ENCODE results near the gene FBLN7. TPM values are rescaled to one million over a fixed set of nuclear protein-coding genes. Genes with fewer than 3 reads are reported as not detected.
"Not testable (repeated sequence)": the region's sequence is repeated elsewhere in the genome, so short reads cannot be mapped to it uniquely, and the experiment has no call there.

Gene FBLN7
- total RNA-seq, 1 experiment from 2014 or later: 0.07 TPM

GRCh38 chr2:112199188-112199587 lies 61.0 kb downstream of the FBLN7 start:
- Histone ChIP-seq H3K9ac (ENCODE audit: low read length) (no peak overlapping the region), H3K9me3 (ENCODE audit: low read length) (peaks cover 3% of the 10 kb centered on the region), H3K27ac (ENCODE audit: low read length) (no peak overlapping the region), H4K20me1 (ENCODE audit: insufficient read depth, low read depth, low read length) (no peaks in the 10 kb centered on the region), H3K4me1 (ENCODE audit: low read length) (no peaks in the 10 kb centered on the region), H3K27me3 (ENCODE audit: low read length) (no peaks in the 10 kb centered on the region), H3K79me2 (ENCODE audit: low read length) (no peaks in the 10 kb centered on the region), H3K36me3 (ENCODE audit: insufficient read depth, low read length) (no peaks in the 10 kb centered on the region), H2AFZ (ENCODE audit: low read length) (no peak overlapping the region), H3K4me2 (ENCODE audit: low read depth, low read length, poor library complexity, severe bottlenecking) (no peak overlapping the region), H3K4me3 (ENCODE audit: low read length) (no peak overlapping the region), H3K9me2 (replicated peaks; ENCODE audit: insufficient read depth, low read length) (no peaks in the 10 kb centered on the region)
- DNase-seq: no peak

- no peak overlapping the region for H2AFZ ChIP-seq (ENCODE audit: low read length)
- no peaks in the 10 kb centered on the region for H3K4me1 ChIP-seq (ENCODE audit: low read length)
- no peaks in the 10 kb centered on the region for H3K79me2 ChIP-seq (ENCODE audit: low read length)
- no peak overlapping the region for H3K9ac ChIP-seq (ENCODE audit: low read length)
- no peaks in the 10 kb centered on the region for H3K9me2 ChIP-seq (replicated peaks; ENCODE audit: insufficient read depth, low read length)
- H3K4me2 ChIP-seq (ENCODE audit: low read depth, low read length, poor library complexity, severe bottlenecking): no peak overlapping the region
- no peaks in the 10 kb centered on the region for H4K20me1 ChIP-seq (ENCODE audit: insufficient read depth, low read depth, low read length)
- no peaks in the 10 kb centered on the region for H3K27me3 ChIP-seq (ENCODE audit: low read length)
- peaks cover 5% of the 10 kb centered on the region for H3K9me3 ChIP-seq (ENCODE audit: low read length)
- no peak overlapping the region for H3K4me3 ChIP-seq (ENCODE audit: low read length)
- no peak for DNase-seq
- no peak overlapping the region for H3K27ac ChIP-seq (ENCODE audit: low read length)
- H3K36me3 ChIP-seq (ENCODE audit: insufficient read depth, low read length): no peaks in the 10 kb centered on the region
These were observed 63.7 kb downstream of the FBLN7 start for GRCh38 chr2:112201696-112202430.

GRCh38 chr2:112204411-112204810 lies 66.2 kb downstream of the FBLN7 start:
- no peaks in the 10 kb centered on the region for H4K20me1 ChIP-seq (ENCODE audit: insufficient read depth, low read depth, low read length)
- H3K4me2 ChIP-seq (ENCODE audit: low read depth, low read length, poor library complexity, severe bottlenecking): no peak overlapping the region
- no peaks in the 10 kb centered on the region for H3K27me3 ChIP-seq (ENCODE audit: low read length)
- H2AFZ ChIP-seq (ENCODE audit: low read length): no peak overlapping the region
- no peaks in the 10 kb centered on the region for H3K79me2 ChIP-seq (ENCODE audit: low read length)
- H3K9me3 ChIP-seq (ENCODE audit: low read length): peaks cover 5% of the 10 kb centered on the region
- H3K27ac ChIP-seq (ENCODE audit: low read length): no peak overlapping the region
- H3K4me3 ChIP-seq (ENCODE audit: low read length): no peak overlapping the region
- H3K9ac ChIP-seq (ENCODE audit: low read length): no peak overlapping the region
- no peaks in the 10 kb centered on the region for H3K4me1 ChIP-seq (ENCODE audit: low read length)
- DNase-seq: no peak
- no peaks in the 10 kb centered on the region for H3K9me2 ChIP-seq (replicated peaks; ENCODE audit: insufficient read depth, low read length)
- no peaks in the 10 kb centered on the region for H3K36me3 ChIP-seq (ENCODE audit: insufficient read depth, low read length)

- not testable (repeated sequence) for DNase-seq; H3K4me2 ChIP-seq (ENCODE audit: low read depth, low read length, poor library complexity, severe bottlenecking); H3K9me3 ChIP-seq (ENCODE audit: low read length); H3K27ac ChIP-seq (ENCODE audit: low read length); H4K20me1 ChIP-seq (ENCODE audit: insufficient read depth, low read depth, low read length); H3K4me3 ChIP-seq (ENCODE audit: low read length); H3K27me3 ChIP-seq (ENCODE audit: low read length); H3K9ac ChIP-seq (ENCODE audit: low read length); H3K4me1 ChIP-seq (ENCODE audit: low read length); H3K9me2 ChIP-seq (replicated peaks; ENCODE audit: insufficient read depth, low read length); H3K79me2 ChIP-seq (ENCODE audit: low read length); H2AFZ ChIP-seq (ENCODE audit: low read length); H3K36me3 ChIP-seq (ENCODE audit: insufficient read depth, low read length)
These were observed 69.7 kb downstream of the FBLN7 start for GRCh38 chr2:112207905-112208304.

- H3K9me2 ChIP-seq (replicated peaks; ENCODE audit: insufficient read depth, low read length): no peaks in the 10 kb centered on the region
- DNase-seq: no peak
These were observed 78.0 kb downstream of the FBLN7 start for GRCh38 chr2:112216167-112216566.

GRCh38 chr2:112217854-112218253 lies 79.7 kb downstream of the FBLN7 start:
- H3K4me2 ChIP-seq (ENCODE audit: low read depth, low read length, poor library complexity, severe bottlenecking): no peak overlapping the region
- H3K79me2 ChIP-seq (ENCODE audit: low read length): no peaks in the 10 kb centered on the region
- H3K27me3 ChIP-seq (ENCODE audit: low read length): no peaks in the 10 kb centered on the region
- H3K9me2 ChIP-seq (replicated peaks; ENCODE audit: insufficient read depth, low read length): no peaks in the 10 kb centered on the region
- no peaks in the 10 kb centered on the region for H3K9me3 ChIP-seq (ENCODE audit: low read length)
- no peak for DNase-seq
- H3K9ac ChIP-seq (ENCODE audit: low read length): no peak overlapping the region
- no peaks in the 10 kb centered on the region for H3K4me1 ChIP-seq (ENCODE audit: low read length)
- peaks cover 39% of the 10 kb centered on the region for H3K36me3 ChIP-seq (ENCODE audit: insufficient read depth, low read length)
- no peak overlapping the region for H3K4me3 ChIP-seq (ENCODE audit: low read length)
- no peak overlapping the region for H3K27ac ChIP-seq (ENCODE audit: low read length)
- no peak overlapping the region for H2AFZ ChIP-seq (ENCODE audit: low read length)
- H4K20me1 ChIP-seq (ENCODE audit: insufficient read depth, low read depth, low read length): no peaks in the 10 kb centered on the region

More at GRCh38 chr2:112216167-112216566, 78.0 kb downstream of the FBLN7 start:
- Histone ChIP-seq H3K9ac (ENCODE audit: low read length) (no peak overlapping the region), H3K27ac (ENCODE audit: low read length) (no peak overlapping the region), H4K20me1 (ENCODE audit: insufficient read depth, low read depth, low read length) (no peaks in the 10 kb centered on the region), H3K4me3 (ENCODE audit: low read length) (no peak overlapping the region), H3K27me3 (ENCODE audit: low read length) (no peaks in the 10 kb centered on the region), H3K4me2 (ENCODE audit: low read depth, low read length, poor library complexity, severe bottlenecking) (no peak overlapping the region), H3K36me3 (ENCODE audit: insufficient read depth, low read length) (peaks cover 38% of the 10 kb centered on the region), H3K9me3 (ENCODE audit: low read length) (no peaks in the 10 kb centered on the region), H3K79me2 (ENCODE audit: low read length) (no peaks in the 10 kb centered on the region), H3K4me1 (ENCODE audit: low read length) (no peaks in the 10 kb centered on the region), H2AFZ (ENCODE audit: low read length) (no peak overlapping the region)

- H4K20me1 ChIP-seq (ENCODE audit: insufficient read depth, low read depth, low read length): no peaks in the 10 kb centered on the region
- no peaks in the 10 kb centered on the region for H3K4me1 ChIP-seq (ENCODE audit: low read length)
- no peaks in the 10 kb centered on the region for H3K9me3 ChIP-seq (ENCODE audit: low read length)
- peaks cover 45% of the 10 kb centered on the region for H3K36me3 ChIP-seq (ENCODE audit: insufficient read depth, low read length)
- H3K79me2 ChIP-seq (ENCODE audit: low read length): peaks cover 8% of the 10 kb centered on the region
- no peak overlapping the region for H3K9ac ChIP-seq (ENCODE audit: low read length)
- H3K9me2 ChIP-seq (replicated peaks; ENCODE audit: insufficient read depth, low read length): no peaks in the 10 kb centered on the region
- no peak overlapping the region for H3K27ac ChIP-seq (ENCODE audit: low read length)
- H2AFZ ChIP-seq (ENCODE audit: low read length): no peak overlapping the region
- H3K27me3 ChIP-seq (ENCODE audit: low read length): no peaks in the 10 kb centered on the region
- no peak for DNase-seq
- H3K4me3 ChIP-seq (ENCODE audit: low read length): no peak overlapping the region
- no peak overlapping the region for H3K4me2 ChIP-seq (ENCODE audit: low read depth, low read length, poor library complexity, severe bottlenecking)
These were observed 82.0 kb downstream of the FBLN7 start for GRCh38 chr2:112220186-112220585.

GRCh38 chr2:112220831-112221230 lies 82.6 kb downstream of the FBLN7 start:
- peaks cover 8% of the 10 kb centered on the region for H3K79me2 ChIP-seq (ENCODE audit: low read length)
- no peak overlapping the region for H2AFZ ChIP-seq (ENCODE audit: low read length)
- H3K4me1 ChIP-seq (ENCODE audit: low read length): no peaks in the 10 kb centered on the region
- no peaks in the 10 kb centered on the region for H3K9me2 ChIP-seq (replicated peaks; ENCODE audit: insufficient read depth, low read length)
- no peak overlapping the region for H3K9ac ChIP-seq (ENCODE audit: low read length)
- DNase-seq: no peak
- H3K4me3 ChIP-seq (ENCODE audit: low read length): no peak overlapping the region
- H3K36me3 ChIP-seq (ENCODE audit: insufficient read depth, low read length): peaks cover 41% of the 10 kb centered on the region
- H3K4me2 ChIP-seq (ENCODE audit: low read depth, low read length, poor library complexity, severe bottlenecking): no peak overlapping the region
- no peaks in the 10 kb centered on the region for H3K9me3 ChIP-seq (ENCODE audit: low read length)
- no peaks in the 10 kb centered on the region for H4K20me1 ChIP-seq (ENCODE audit: insufficient read depth, low read depth, low read length)
- no peak overlapping the region for H3K27ac ChIP-seq (ENCODE audit: low read length)
- H3K27me3 ChIP-seq (ENCODE audit: low read length): no peaks in the 10 kb centered on the region
